Astrocyte (in vitro differentiated cells and primary cell): ENCODE data around the gene ALDH2.
"Not testable (repeated sequence)": the region's sequence is repeated elsewhere in the genome, so short reads cannot be mapped to it uniquely, and the experiment has no call there.

Experiments
- CTCF ChIP-seq: IDR thresholded peaks from 2 replicates; pipeline ENCODE4 v1.5.1; 2011; ENCODE audit warnings: low read depth, mild to moderate bottlenecking, inconsistent platforms, low read length, moderate library complexity; ENCODE audit not compliant: insufficient read depth
- EZH2 ChIP-seq: IDR thresholded peaks from 2 replicates; pipeline ENCODE4 v1.6.1; 2012; ENCODE audit warnings: mild to moderate bottlenecking, low read length, inconsistent platforms; ENCODE audit not compliant: insufficient read depth

GRCh38 chr12:111824312-111824711 is 57.6 kb downstream of the ALDH2 start:
- peak; percentile 6 for TF ChIP-seq CTCF
- TF ChIP-seq EZH2: not testable (repeated sequence)
